Measurements from ENCODE around the gene QSOX1. TPM values are rescaled to one million over a fixed set of nuclear protein-coding genes. Genes with fewer than 3 reads are reported as not detected.

QSOX1 gene
- total RNA-seq, 1 experiment from 2014 or later: 226 TPM

GRCh38 chr1:180235077-180235501 is 80.4 kb downstream of the QSOX1 start:
- H3K4me3 ChIP-seq: no peak overlapping the region
- no peak overlapping the region for H2AFZ ChIP-seq
- intact Hi-C loops (cut with micrococcal nuclease; ENCODE audit: unreplicated experiment): no loop called here
- no peaks in the 10 kb centered on the region for H4K20me1 ChIP-seq (ENCODE audit: insufficient read depth)
- H3K79me2 ChIP-seq (ENCODE audit: low read depth): no peaks in the 10 kb centered on the region
- no peaks in the 10 kb centered on the region for H3K27me3 ChIP-seq (ENCODE audit: insufficient read depth, low read depth)
- TF ChIP-seq, protein P1, sequence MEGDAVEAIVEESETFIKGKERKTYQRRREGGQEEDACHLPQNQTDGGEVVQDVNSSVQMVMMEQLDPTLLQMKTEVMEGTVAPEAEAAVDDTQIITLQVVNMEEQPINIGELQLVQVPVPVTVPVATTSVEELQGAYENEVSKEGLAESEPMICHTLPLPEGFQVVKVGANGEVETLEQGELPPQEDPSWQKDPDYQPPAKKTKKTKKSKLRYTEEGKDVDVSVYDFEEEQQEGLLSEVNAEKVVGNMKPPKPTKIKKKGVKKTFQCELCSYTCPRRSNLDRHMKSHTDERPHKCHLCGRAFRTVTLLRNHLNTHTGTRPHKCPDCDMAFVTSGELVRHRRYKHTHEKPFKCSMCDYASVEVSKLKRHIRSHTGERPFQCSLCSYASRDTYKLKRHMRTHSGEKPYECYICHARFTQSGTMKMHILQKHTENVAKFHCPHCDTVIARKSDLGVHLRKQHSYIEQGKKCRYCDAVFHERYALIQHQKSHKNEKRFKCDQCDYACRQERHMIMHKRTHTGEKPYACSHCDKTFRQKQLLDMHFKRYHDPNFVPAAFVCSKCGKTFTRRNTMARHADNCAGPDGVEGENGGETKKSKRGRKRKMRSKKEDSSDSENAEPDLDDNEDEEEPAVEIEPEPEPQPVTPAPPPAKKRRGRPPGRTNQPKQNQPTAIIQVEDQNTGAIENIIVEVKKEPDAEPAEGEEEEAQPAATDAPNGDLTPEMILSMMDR (conservative IDR thresholded peaks at IDR 0.05): no peak
- no peak for TF ChIP-seq EZH2 (IDR thresholded peaks at IDR 0.05; ENCODE audit: low read depth)
- H3K9me2 ChIP-seq (ENCODE audit: insufficient read depth): no peaks in the 10 kb centered on the region
- H3K4me2 ChIP-seq: no peak overlapping the region
- peaks cover 10% of the 10 kb centered on the region; the same call in 1 of the 2 replicates for H3F3A ChIP-seq (ENCODE audit: insufficient read depth, low read depth)
- BruUV-seq (replicated peaks): no TSS peak
- H3K27ac ChIP-seq: no peak overlapping the region
- H3K4me1 ChIP-seq (replicated peaks; ENCODE audit: insufficient read depth): 0 out of 2 replicates have a peak, but pooled peaks cover 4% of the 10 kb centered on the region
- H3K36me3 ChIP-seq (ENCODE audit: low read depth): no peaks in the 10 kb centered on the region
- no peaks in the 10 kb centered on the region for H3K9me3 ChIP-seq (ENCODE audit: insufficient read depth, low read depth)
- DNase-seq: no peak
- CTCF ChIA-PET: no interaction called here
- POLR2A ChIA-PET (ENCODE audit: unreplicated experiment): no interaction called here

DNA sequence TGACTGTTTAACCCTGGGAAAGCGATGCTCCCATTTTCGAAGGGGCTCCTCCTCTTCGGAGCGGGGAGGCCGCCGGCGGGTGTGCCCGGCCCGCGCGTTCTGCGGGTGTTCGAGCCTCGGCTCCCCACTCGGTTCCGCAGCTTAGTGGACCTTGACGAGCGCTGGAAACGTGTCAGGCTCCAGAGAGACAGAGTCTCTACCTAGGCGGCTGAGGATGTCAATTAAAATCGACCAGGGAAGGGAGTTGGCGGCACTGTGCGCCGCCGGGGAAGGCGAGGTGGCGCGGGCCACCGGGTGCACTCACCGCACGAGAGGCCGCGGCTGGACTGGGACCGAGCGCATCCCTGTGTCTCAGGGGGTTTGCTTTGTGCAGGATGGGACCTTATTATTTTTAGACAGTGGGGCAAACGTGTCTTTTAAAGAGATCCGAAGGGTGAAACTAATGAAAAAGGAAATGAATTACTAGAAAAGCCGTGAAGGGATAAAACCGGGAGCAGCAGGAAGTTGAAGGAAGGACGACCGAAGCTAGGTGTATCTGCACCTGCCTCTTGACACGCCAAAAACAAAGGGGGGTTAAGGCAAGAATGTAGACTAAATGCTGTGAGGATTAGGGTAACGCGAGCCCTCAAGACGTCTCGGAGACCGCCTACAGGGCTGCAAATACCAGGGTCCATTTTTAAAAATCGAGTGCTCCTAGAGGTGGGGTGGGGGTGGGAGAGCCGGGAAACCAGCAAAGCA is 81.0 kb downstream of the QSOX1 start:
- no peak for TF ChIP-seq EZH2 (IDR thresholded peaks at IDR 0.05; ENCODE audit: low read depth)
- TF ChIP-seq, protein P1 (conservative IDR thresholded peaks at IDR 0.05): no peak
- H3K4me1 ChIP-seq (replicated peaks; ENCODE audit: insufficient read depth): 0 out of 2 replicates have a peak, but pooled peaks cover 4% of the 10 kb centered on the region
- H3K9me2 ChIP-seq (ENCODE audit: insufficient read depth): no peaks in the 10 kb centered on the region
- POLR2A ChIA-PET (ENCODE audit: unreplicated experiment): no interaction called here
- no peaks in the 10 kb centered on the region for H3K9me3 ChIP-seq (ENCODE audit: insufficient read depth, low read depth)
- H3K27me3 ChIP-seq (ENCODE audit: insufficient read depth, low read depth): no peaks in the 10 kb centered on the region
- no peak overlapping the region for H3K4me2 ChIP-seq
- CTCF ChIA-PET: no interaction called here
- intact Hi-C loops (cut with micrococcal nuclease; ENCODE audit: unreplicated experiment): no loop called here
- H3K79me2 ChIP-seq (ENCODE audit: low read depth): no peaks in the 10 kb centered on the region
- peaks cover 10% of the 10 kb centered on the region; the same call in 1 of the 2 replicates for H3F3A ChIP-seq (ENCODE audit: insufficient read depth, low read depth)
- BruUV-seq (replicated peaks): no TSS peak
- no peak overlapping the region for H3K4me3 ChIP-seq
- H4K20me1 ChIP-seq (ENCODE audit: insufficient read depth): no peaks in the 10 kb centered on the region
- no peak overlapping the region for H3K27ac ChIP-seq
- no peak for DNase-seq
- H3K36me3 ChIP-seq (ENCODE audit: low read depth): no peaks in the 10 kb centered on the region
- no peak overlapping the region for H2AFZ ChIP-seq

DNA sequence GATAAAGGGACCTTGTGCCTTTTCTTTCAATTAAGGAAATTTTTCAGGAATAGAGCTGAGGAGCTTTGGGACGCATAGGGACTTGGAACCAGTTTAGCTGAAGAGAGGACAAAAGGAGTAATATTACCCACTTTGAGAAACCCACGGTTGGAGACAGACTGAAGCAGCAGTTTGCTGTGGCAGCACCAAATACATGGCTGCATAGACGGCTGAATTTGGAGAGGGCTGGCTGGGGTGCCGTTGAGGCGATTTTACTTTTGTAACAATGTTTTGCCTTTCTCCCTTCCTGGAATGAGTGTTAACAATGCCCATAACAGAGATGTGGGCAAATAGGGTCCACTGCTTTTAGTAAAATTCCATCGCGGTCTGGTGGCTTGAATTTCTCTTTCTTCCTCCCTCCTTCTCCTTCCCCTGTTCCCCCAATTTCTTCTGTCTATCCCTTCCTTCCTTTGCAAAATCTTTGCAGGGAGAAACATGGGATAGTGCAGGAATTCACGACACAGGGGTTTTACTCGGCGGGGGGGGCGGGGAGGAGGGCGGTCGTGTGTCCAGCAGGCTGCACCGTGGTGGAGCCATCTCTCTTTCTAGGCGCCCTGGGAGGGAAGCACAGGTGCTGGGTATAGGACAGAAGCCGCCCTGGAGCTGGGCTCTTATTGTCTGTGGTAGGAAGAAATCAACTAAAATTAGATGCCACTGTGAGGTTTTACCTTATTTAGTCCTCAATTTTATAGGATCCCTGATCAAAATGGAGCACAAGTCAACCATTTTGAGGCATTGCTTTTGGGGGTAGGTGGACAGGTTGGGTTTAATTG is 82.2 kb downstream of the QSOX1 start:
- Histone ChIP-seq H3F3A (ENCODE audit: insufficient read depth, low read depth) (peaks cover 7% of the 10 kb centered on the region; the same call in 1 of the 2 replicates), H3K9me3 (ENCODE audit: insufficient read depth, low read depth) (no peaks in the 10 kb centered on the region), H3K36me3 (ENCODE audit: low read depth) (no peaks in the 10 kb centered on the region), H3K27me3 (ENCODE audit: insufficient read depth, low read depth) (no peaks in the 10 kb centered on the region), H3K79me2 (ENCODE audit: low read depth) (no peaks in the 10 kb centered on the region), H3K9me2 (ENCODE audit: insufficient read depth) (no peaks in the 10 kb centered on the region), H4K20me1 (ENCODE audit: insufficient read depth) (no peaks in the 10 kb centered on the region), H3K4me2 (no peak overlapping the region), H3K27ac (no peak overlapping the region), H3K4me3 (no peak overlapping the region), H3K4me1 (replicated peaks; ENCODE audit: insufficient read depth) (0 out of 2 replicates have a peak, but pooled peaks cover 3% of the 10 kb centered on the region), H2AFZ (no peak overlapping the region)
- DNase-seq: no peak
- intact Hi-C loops (cut with micrococcal nuclease; ENCODE audit: unreplicated experiment): no loop called here
- POLR2A ChIA-PET (ENCODE audit: unreplicated experiment): no interaction called here
- TF ChIP-seq, protein P1 (conservative IDR thresholded peaks at IDR 0.05): no peak
- TF ChIP-seq EZH2 (IDR thresholded peaks at IDR 0.05; ENCODE audit: low read depth): no peak
- CTCF ChIA-PET: no interaction called here
- BruUV-seq (replicated peaks): no TSS peak
